NCI-H1436 treated with DMSO at 0.1 percent for 48 hours (cell line): ENCODE data around the gene MAML1.

Source experiments
- DNase-seq: peaks from one replicate; lab custom pipeline; 2025; lab: John Stamatoyannopoulos, UW

MAML1 gene

GRCh38 chr5:179822059-179822432 is 89.4 kb downstream of the MAML1 start:
- no peak for DNase-seq

DNA sequence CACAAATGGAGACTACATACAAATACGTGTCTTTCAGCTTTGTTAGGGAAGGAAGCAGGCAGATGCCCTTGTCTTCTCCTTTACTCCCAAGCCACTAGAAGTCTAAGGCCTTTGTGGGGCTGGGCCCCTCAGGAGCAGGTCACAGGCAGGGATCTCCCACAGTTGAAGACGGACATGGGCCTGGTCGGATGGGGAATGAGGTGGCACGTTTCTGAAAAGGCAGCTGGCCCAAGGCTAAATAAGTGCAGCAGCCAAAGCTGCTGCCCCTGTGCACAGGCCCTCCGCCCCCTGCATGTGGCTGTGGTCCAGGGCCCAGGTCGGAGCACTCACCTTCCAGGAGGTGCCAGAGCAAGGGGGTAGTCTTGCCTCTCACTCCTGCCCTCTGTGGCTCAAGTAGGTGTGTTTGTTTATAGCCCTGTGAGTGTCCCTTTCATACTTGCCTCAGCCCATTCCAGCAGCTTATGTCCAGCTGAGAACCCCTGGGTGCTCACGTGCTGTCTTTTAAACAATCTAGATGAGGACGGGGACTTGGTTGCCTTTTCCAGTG is 89.9 kb downstream of the MAML1 start:
- no peak for DNase-seq

- DNase-seq: no peak
Observed at GRCh38 chr5:179823937-179824744, 91.5 kb downstream of the MAML1 start.

- no peak for DNase-seq
Observed at GRCh38 chr5:179824745-179825112, 92.1 kb downstream of the MAML1 start.

GRCh38 chr5:179825655-179826182 is 93.1 kb downstream of the MAML1 start:
- DNase-seq: no peak
